HepG2 (cell line): ENCODE measurements around the gene CADM2. TPM values are rescaled to one million over a fixed set of nuclear protein-coding genes. Genes with fewer than 3 reads are reported as not detected.

Experiments
- ATAC-seq: fragments of 200-7000 bp; cut with Tn5 transposase; 3 replicates; pipeline ENCODE4 v1.9.1; 2020; ENCODE audit warnings: mild to moderate bottlenecking, moderate library complexity
- BruUV-seq: library from RNA; stranded (reverse); fragments of 400-500 nt; replicated peaks from 2 replicates; lab custom pipeline; 2021; lab: Mats Ljungman, UMichigan
- CTCF ChIA-PET: fragments of 300-600 bp; formaldehyde crosslinking; extraction: SDS; loops from one replicate; lab custom pipeline; 2021; ENCODE audit warnings: low total read pairs, inconsistent platforms, low intra/inter-chr PET ratio; lab: Yijun Ruan, JAX
- POLR2A ChIA-PET: fragments of 350-600 bp; sonication (Branson Sonifier 250); formaldehyde crosslinking; loops from one replicate; lab custom pipeline; 2020; ENCODE audit warnings: antibody characterized with exemption, inconsistent platforms; lab: Yijun Ruan, JAX
- DNase-seq: peaks from one replicate; pipeline ENCODE4 v3.0.0-alpha.2; 2015; ENCODE audit warnings: low spot score
- FAIRE-seq: peaks from 3 replicates; lab custom pipeline; 2011; peaks lifted over from hg19 to GRCh38; lab: Jason Lieb, UNC
- H2AFZ ChIP-seq: one replicate; pipeline ENCODE4 v1.6.1; 2011; ENCODE audit warnings: low read length, inconsistent platforms
- H3K27ac ChIP-seq: fragments of 300-600 bp; 3 replicates; pipeline ENCODE4 v1.8.0; 2011; ENCODE audit warnings: mixed run types, mild to moderate bottlenecking, mixed read lengths, low read length, inconsistent platforms; ENCODE audit not compliant: insufficient read depth; ENCODE audit errors: extremely low read length
- H3K27me3 ChIP-seq, 2 experiments: fragments of 200-600 bp in 1 of 2; 2 replicates in 1 of 2; 3 replicates in 1 of 2; pipeline versions ENCODE4 v1.6.0 to v1.8.0; 2011; ENCODE audit warnings: low read length in 2 of 2, mild to moderate bottlenecking in 2 of 2, moderate library complexity in 2 of 2, inconsistent platforms in 1 of 2; ENCODE audit not compliant: insufficient read depth in 2 of 2, control insufficient read depth in 1 of 2
- H3K36me3 ChIP-seq, 2 experiments: fragments of 200-600 bp in 1 of 2; replicated peaks in 1 of 2; 2 replicates in 1 of 2; 3 replicates in 1 of 2; pipeline versions ENCODE4 v1.5.1 to v1.8.0; 2011; ENCODE audit warnings: low read length in 2 of 2, inconsistent platforms in 1 of 2; ENCODE audit not compliant: insufficient read depth in 2 of 2, control insufficient read depth in 1 of 2
- H3K4me1 ChIP-seq: 2 replicates; pipeline ENCODE4 v1.5.1; 2012; ENCODE audit warnings: low read length, inconsistent platforms; ENCODE audit not compliant: insufficient read depth
- H3K4me2 ChIP-seq: 2 replicates; pipeline ENCODE4 v1.6.0; 2011; ENCODE audit warnings: low read depth, low read length, inconsistent platforms
- H3K4me3 ChIP-seq, 3 experiments: fragments of 200-600 bp in 1 of 3; sonication (generic), shearing (Covaris generic) in 1 of 3; replicated peaks in 1 of 3; 2 replicates each; pipeline ENCODE4 v1.5.1; 2011 to 2016; ENCODE audit warnings: low read length in 3 of 3, inconsistent platforms in 2 of 3, low read depth in 2 of 3, mild to moderate bottlenecking in 2 of 3, control low read depth in 1 of 3, mixed read lengths in 1 of 3; ENCODE audit not compliant: insufficient read depth in 1 of 3
- H3K79me2 ChIP-seq: one replicate; pipeline ENCODE4 v1.6.1; 2011; ENCODE audit warnings: low read length, inconsistent platforms; ENCODE audit not compliant: insufficient read depth
- H3K9ac ChIP-seq: 2 replicates; pipeline ENCODE4 v1.6.0; 2011; ENCODE audit warnings: mild to moderate bottlenecking, low read depth, low read length, inconsistent platforms; ENCODE audit not compliant: insufficient read depth
- H3K9me3 ChIP-seq: 2 replicates; pipeline ENCODE4 v1.5.1; 2012; ENCODE audit warnings: mild to moderate bottlenecking, low read length
- H4K20me1 ChIP-seq: 2 replicates; pipeline ENCODE4 v1.6.0; 2011; ENCODE audit warnings: inconsistent platforms, mild to moderate bottlenecking, low read length, moderate library complexity; ENCODE audit not compliant: insufficient read depth
- CHD2 ChIP-seq: IDR thresholded peaks from 2 replicates; pipeline ENCODE4 v1.6.1; 2011; ENCODE audit warnings: low read depth, low read length, improper control_type of control experiment
- GATAD1 ChIP-seq: IDR thresholded peaks from 2 replicates; pipeline ENCODE4 v1.6.1; 2016; ENCODE audit warnings: missing genetic modification reagents, missing compliant biosample characterization
- GZF1 ChIP-seq: sonication (generic); formaldehyde crosslinking; IDR thresholded peaks from 2 replicates; pipeline ENCODE4 v1.5.1; 2020; ENCODE audit warnings: mild to moderate bottlenecking, missing genetic modification reagents
- NFIB ChIP-seq: sonication (generic); formaldehyde crosslinking; IDR thresholded peaks from 2 replicates; pipeline ENCODE4 v1.9.0; 2021; ENCODE audit warnings: missing genetic modification reagents, mild to moderate bottlenecking, borderline replicate concordance
- NRL ChIP-seq: sonication (generic); formaldehyde crosslinking; IDR thresholded peaks from 2 replicates; pipeline ENCODE4 v1.5.0; 2020; ENCODE audit warnings: missing genetic modification reagents, mild to moderate bottlenecking, moderate library complexity, borderline replicate concordance
- SRSF9 ChIP-seq: fragments of 200-400 bp; formaldehyde crosslinking; IDR thresholded peaks from 2 replicates; pipeline ENCODE4 v1.6.1; 2018; ENCODE audit warnings: borderline replicate concordance, mild to moderate bottlenecking, low read depth, low read length; ENCODE audit not compliant: insufficient read depth, poor library complexity, severe bottlenecking
- TBX3 ChIP-seq: fragments of 450-650 bp; IDR thresholded peaks from 2 replicates; pipeline ENCODE4 v1.6.1; 2017; ENCODE audit warnings: antibody characterized with exemption, mild to moderate bottlenecking, inconsistent platforms, borderline replicate concordance
- ZBTB20 ChIP-seq: sonication (generic); formaldehyde crosslinking; IDR thresholded peaks from 2 replicates; pipeline ENCODE4 v1.8.1; 2023; ENCODE audit warnings: missing genetic modification reagents, low read depth, mild to moderate bottlenecking, borderline replicate concordance
- ZKSCAN5 ChIP-seq: sonication (generic); formaldehyde crosslinking; IDR thresholded peaks from 2 replicates; pipeline ENCODE4 v1.5.1; 2020; ENCODE audit warnings: mild to moderate bottlenecking, missing genetic modification reagents
- ZNF260 ChIP-seq: sonication (generic); formaldehyde crosslinking; IDR thresholded peaks from 2 replicates; pipeline ENCODE4 v1.4.0; 2020; ENCODE audit warnings: missing genetic modification reagents, low read depth, mild to moderate bottlenecking, borderline replicate concordance
- ZNF317 ChIP-seq: sonication (generic); formaldehyde crosslinking; IDR thresholded peaks from 2 replicates; pipeline ENCODE4 v1.5.0; 2020; ENCODE audit warnings: mild to moderate bottlenecking, missing genetic modification reagents
- ZNF337 ChIP-seq: sonication (generic); formaldehyde crosslinking; IDR thresholded peaks from 2 replicates; pipeline ENCODE4 v1.5.1; 2020; ENCODE audit warnings: missing genetic modification reagents, low read depth, mild to moderate bottlenecking, borderline replicate concordance
- ZNF468 ChIP-seq: sonication (generic); formaldehyde crosslinking; IDR thresholded peaks from 2 replicates; pipeline ENCODE4 v1.8.0; 2022; ENCODE audit warnings: mild to moderate bottlenecking, moderate library complexity, missing genetic modification reagents
- ZNF572 ChIP-seq: sonication (generic); formaldehyde crosslinking; IDR thresholded peaks from 2 replicates; pipeline ENCODE4 v1.5.1; 2020; ENCODE audit warnings: mild to moderate bottlenecking, missing genetic modification reagents
- ZNF607 ChIP-seq: sonication (generic); formaldehyde crosslinking; IDR thresholded peaks from 2 replicates; pipeline ENCODE4 v1.5.1; 2020; ENCODE audit warnings: missing genetic modification reagents, mild to moderate bottlenecking, borderline replicate concordance
- WGBS: methylation state at CpG from one replicate; pipeline ENCODE4 v1.1.6; 2017; ENCODE audit warnings: low lambda C conversion rate; 5-methylcytosine and 5-hydroxymethylcytosine counted together
- in situ Hi-C: cut with HindIII; loops from 2 replicates; pipeline ENCODE4 v1.10.0; 2017; ENCODE audit warnings: low pct_unique_long_range_greater_than_20kb; ENCODE audit not compliant: extremely low pct_ligation_motif_present
- intact Hi-C: fragments of 100-400 bp; cut with micrococcal nuclease; formaldehyde crosslinking; loops from one replicate; pipeline ENCODE4 v1.10.0; 2022; ENCODE audit not compliant: unreplicated experiment
- polyA plus RNA-seq, 8 experiments: library from polyadenylated mRNA; depleted of rRNA in 3 of 8; stranded (reverse) in 7 of 8; unstranded in 1 of 8; fragments of >200 nt; fragmentation: Illumina TruSeq in 4 of 8; extraction: Trizol in 4 of 8; gene quantifications; 2 replicates each; pipeline versions ENCODE4 v1.2.1 to v1.2.3, GENCODE V29; 2011 to 2016; ENCODE audit warnings: low read depth in 4 of 8, missing spikeins in 1 of 8, mixed read lengths in 1 of 8; ENCODE audit not compliant: insufficient read depth in 1 of 8
- total RNA-seq, 5 experiments: library from RNA; depleted of rRNA; stranded (reverse); fragments of >200 nt; fragmentation: Illumina TruSeq; extraction: Trizol; gene quantifications; 2 replicates each; pipeline ENCODE4 v1.2.3, GENCODE V29; 2016; ENCODE audit warnings: low read depth in 1 of 5
- TF ChIP-seq, protein P1 (sequence below): sonication (generic); formaldehyde crosslinking; IDR thresholded peaks from 2 replicates; pipeline ENCODE4 v1.5.0; 2020; ENCODE audit warnings: mild to moderate bottlenecking, low read depth, missing genetic modification reagents, borderline replicate concordance
- TF ChIP-seq, protein P2 (sequence below): sonication (generic); formaldehyde crosslinking; IDR thresholded peaks from 2 replicates; pipeline ENCODE4 v1.5.1; 2020; ENCODE audit warnings: mild to moderate bottlenecking, missing genetic modification reagents, moderate library complexity

The CADM2 gene
- total and polyA plus RNA-seq, 2 of the 13 experiments (the other 11 are each of a cell fraction or from before 2014, with no cell fraction given): not detected

DNA sequence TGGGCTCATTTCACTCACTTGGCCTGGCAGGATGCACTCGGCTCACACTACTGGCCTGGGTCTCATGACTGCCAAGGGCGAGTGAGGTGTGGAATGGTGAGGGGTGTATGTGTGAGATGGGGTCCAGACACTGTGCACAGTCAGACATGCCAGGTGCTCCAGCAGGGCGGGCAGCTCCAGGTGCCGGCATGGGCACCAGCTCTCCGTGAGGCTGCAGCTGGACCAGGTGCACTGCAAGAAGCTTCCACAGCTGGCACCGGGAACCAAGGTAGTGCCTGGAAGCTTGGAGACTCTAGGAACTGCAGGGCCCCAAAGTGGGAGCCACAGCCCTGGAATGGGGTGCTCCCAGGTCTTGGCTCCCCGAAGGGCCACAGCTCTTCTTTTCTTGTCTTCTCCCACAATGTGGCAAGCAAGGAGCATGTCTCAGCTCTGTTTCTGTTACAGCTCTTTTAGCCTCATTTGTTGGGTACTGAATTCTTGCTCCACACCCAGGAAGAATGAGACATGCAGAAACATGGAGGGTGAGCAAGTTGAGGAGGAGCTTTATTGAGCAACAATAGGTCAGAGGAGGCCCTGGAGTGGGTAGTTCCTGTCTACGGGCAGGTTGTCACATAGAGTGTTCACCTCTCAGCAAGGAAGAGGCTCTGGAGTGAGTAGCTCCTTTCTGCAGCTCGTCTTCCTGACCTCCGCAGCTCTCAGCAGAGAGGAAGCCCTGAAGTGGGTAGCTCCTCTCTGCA is 762.8 kb downstream of the CADM2 start:
- no peaks in the 10 kb centered on the region for H3K36me3 ChIP-seq
- ATAC-seq (no peak), DNase-seq (no peak), FAIRE-seq (no peak)
- POLR2A ChIA-PET: no interaction called here
- CTCF ChIA-PET: no interaction called here
- H3K9ac ChIP-seq: no peak overlapping the region
- no peak overlapping the region for H2AFZ ChIP-seq
- TF ChIP-seq NFIB (no peak), ZBTB20 (CRISPR knock-in tag) (no peak), ZNF468 (CRISPR knock-in tag) (no peak), GATAD1 (no peak), TBX3 (no peak), ZNF572 (no peak), ZKSCAN5 (CRISPR knock-in tag) (no peak), ZNF337 (CRISPR knock-in tag) (no peak), ZNF607 (CRISPR knock-in tag) (no peak), NRL (CRISPR knock-in tag) (no peak), SRSF9 (no peak), CHD2 (no peak), GZF1 (CRISPR knock-in tag) (no peak), ZNF317 (CRISPR knock-in tag) (no peak), ZNF260 (CRISPR knock-in tag) (no peak)
- TF ChIP-seq, protein P1, sequence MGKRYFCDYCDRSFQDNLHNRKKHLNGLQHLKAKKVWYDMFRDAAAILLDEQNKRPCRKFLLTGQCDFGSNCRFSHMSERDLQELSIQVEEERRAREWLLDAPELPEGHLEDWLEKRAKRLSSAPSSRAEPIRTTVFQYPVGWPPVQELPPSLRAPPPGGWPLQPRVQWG (CRISPR knock-in tag): no peak
- TF ChIP-seq, protein P2, sequence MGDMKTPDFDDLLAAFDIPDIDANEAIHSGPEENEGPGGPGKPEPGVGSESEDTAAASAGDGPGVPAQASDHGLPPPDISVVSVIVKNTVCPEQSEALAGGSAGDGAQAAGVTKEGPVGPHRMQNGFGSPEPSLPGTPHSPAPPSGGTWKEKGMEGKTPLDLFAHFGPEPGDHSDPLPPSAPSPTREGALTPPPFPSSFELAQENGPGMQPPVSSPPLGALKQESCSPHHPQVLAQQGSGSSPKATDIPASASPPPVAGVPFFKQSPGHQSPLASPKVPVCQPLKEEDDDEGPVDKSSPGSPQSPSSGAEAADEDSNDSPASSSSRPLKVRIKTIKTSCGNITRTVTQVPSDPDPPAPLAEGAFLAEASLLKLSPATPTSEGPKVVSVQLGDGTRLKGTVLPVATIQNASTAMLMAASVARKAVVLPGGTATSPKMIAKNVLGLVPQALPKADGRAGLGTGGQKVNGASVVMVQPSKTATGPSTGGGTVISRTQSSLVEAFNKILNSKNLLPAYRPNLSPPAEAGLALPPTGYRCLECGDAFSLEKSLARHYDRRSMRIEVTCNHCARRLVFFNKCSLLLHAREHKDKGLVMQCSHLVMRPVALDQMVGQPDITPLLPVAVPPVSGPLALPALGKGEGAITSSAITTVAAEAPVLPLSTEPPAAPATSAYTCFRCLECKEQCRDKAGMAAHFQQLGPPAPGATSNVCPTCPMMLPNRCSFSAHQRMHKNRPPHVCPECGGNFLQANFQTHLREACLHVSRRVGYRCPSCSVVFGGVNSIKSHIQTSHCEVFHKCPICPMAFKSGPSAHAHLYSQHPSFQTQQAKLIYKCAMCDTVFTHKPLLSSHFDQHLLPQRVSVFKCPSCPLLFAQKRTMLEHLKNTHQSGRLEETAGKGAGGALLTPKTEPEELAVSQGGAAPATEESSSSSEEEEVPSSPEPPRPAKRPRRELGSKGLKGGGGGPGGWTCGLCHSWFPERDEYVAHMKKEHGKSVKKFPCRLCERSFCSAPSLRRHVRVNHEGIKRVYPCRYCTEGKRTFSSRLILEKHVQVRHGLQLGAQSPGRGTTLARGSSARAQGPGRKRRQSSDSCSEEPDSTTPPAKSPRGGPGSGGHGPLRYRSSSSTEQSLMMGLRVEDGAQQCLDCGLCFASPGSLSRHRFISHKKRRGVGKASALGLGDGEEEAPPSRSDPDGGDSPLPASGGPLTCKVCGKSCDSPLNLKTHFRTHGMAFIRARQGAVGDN: no peak
- BruUV-seq: no TSS peak
- intact Hi-C loops: no loop called here
- peaks cover 12% of the 10 kb centered on the region for H3K9me3 ChIP-seq
- H3K27ac ChIP-seq: no peak overlapping the region
- 7% methylated on average over 8 of the region's 10 CpGs for WGBS
- no peaks in the 10 kb centered on the region for H4K20me1 ChIP-seq
- in situ Hi-C loops: no loop called here
- H3K79me2 ChIP-seq: no peaks in the 10 kb centered on the region
- peaks cover 15% of the 10 kb centered on the region for H3K4me1 ChIP-seq
- no peak overlapping the region for H3K4me2 ChIP-seq
- H3K4me3 ChIP-seq: no peak overlapping the region
- H3K27me3 ChIP-seq: no peaks in the 10 kb centered on the region
